GM21526 (cell line): Measurements from ENCODE around the gene CELF2.

Source experiments
- ATAC-seq: cut with Tn5 transposase; IDR thresholded peaks from one replicate; pipeline ENCODE4 v1.9.1; 2021; ENCODE audit warnings: moderate library complexity; ENCODE audit not compliant: unreplicated experiment, low FRiP score

The CELF2 gene

GRCh38 chr10:11189582-11190376 is 172.1 kb downstream of the CELF2 start:
- no peak for ATAC-seq

DNA sequence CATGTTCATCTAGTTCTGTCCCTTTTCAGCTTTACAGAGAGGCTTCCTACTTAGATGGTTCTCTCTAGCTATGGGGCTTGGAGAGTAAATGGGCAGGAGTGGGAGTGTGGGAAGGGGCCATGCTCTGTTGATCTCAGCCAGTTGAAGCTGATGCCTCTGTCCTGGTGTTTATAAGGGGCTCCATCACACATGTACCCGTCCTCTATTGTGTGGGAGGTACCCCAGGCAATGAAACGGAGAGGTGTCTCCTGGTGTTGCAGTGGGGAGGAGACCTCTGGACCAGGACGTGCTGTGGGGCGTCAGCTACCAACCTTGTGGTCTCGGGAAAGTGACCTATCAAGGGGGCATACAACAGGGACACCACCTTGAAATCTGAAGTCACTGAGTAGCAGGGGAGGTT is 173.5 kb downstream of the CELF2 start:
- ATAC-seq, result no peak

GRCh38 chr10:11191678-11192077 is 174.0 kb downstream of the CELF2 start:
- no peak for ATAC-seq

DNA sequence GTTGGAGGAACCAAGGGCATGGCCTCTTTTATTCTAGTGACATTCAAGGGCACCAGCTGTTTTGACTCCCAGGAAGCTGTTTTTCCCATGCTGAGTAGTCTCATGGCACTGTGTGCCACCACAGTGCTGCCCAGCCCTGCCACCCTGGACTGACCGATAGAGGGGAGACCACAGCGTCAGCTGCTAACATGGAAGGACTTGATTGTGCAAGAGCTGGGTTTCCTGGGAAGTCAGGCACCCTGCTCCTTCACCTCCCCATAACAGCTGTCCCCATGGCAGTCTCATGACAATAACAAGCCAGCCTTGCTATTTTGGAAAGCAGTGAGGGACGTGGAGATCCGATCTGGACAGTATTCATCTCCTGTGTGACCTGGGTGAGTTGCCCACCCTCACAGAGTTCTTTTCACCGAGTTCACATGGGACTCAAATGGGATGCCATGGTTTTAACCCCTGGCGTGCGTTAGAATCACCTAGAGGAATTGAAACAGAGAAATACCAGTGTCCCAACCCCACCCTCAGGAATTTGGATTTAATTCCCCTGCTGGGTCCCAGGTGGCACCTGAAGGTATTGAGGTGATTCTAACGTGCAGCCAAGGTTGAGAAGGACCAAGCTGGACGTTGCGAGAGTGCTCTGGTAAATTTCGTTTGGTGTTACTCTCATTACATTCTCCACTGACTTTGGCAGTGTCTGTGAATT is 174.8 kb downstream of the CELF2 start:
- ATAC-seq, result no peak

GRCh38 chr10:11193001-11193551 is 175.4 kb downstream of the CELF2 start:
- no peak for ATAC-seq

DNA sequence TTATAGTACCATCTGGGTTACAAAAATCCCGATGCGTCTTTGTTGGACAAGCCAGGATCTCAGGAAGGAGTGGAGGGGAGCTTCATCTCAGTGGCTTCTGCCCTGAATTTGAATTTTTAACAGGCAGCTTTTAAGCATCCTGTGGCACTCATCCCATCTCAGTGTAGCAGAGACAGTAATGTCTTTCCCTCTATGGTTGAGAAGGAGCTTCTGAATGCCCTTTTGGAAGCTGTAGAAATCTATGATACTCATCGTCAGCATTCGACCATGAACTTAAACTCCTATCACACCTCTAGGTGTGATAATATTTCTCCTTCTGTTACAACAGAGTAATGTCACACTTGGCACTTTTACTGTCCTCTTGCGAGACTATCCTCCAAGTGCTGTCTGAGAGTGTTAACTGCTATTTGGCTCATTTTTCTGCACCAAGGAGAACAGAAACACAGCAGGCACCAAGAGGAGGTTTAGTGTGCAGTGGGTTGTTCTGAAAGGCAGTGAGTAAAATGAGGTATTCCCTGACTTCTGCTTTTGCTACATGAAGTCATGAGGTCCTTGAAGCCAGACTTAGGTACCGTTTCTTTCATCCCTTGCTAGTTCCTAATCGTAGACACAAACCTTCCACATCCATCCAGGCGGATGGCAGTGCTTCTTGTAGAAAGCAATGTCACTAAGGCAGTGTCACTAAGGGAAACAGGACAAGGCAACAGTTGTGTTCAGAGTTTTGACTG is 177.4 kb downstream of the CELF2 start:
- peak; percentile 34 for ATAC-seq

- no peak for ATAC-seq
Observed at GRCh38 chr10:11195623-11196022, 178.0 kb downstream of the CELF2 start.

- ATAC-seq, result peak; percentile 52
Observed at GRCh38 chr10:11197266-11197712, 179.6 kb downstream of the CELF2 start.

DNA sequence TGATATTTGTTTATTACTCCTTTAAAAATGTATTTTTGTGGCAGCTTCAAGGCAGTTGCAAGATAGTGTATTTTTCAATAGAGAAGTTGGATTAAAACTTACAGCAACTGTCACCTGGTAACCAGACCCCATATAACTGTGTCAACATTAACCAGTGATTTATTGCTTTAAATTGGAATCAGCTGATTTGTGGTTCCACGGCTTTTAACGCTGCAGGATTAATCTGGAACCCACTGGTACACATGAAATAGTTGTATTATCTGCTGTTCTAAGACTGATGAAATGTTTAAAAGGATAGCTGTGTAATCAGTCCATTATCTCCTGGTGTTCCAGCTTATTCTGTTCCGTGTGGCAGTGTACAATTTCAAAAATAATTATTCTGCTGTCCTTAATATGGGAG is 180.2 kb downstream of the CELF2 start:
- ATAC-seq, result no peak

DNA sequence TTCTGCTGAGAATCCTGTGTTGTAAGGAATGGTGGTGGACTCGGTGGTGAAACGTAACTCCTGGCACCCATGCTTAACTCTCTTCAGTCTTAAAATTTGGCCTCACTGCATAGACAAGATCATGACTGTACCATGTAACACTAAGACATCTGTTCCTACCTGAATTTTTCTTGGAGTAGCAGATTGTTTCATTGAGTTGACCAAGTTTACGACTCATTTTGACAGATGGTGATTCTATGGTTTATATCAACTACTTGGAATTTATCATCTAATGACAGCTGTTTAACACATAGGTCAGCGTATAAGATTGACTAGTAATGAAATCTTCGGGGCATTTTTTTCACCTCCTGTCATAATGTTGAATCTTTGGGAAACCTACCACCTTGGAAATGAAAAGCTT is 184.2 kb downstream of the CELF2 start:
- ATAC-seq, result no peak

GRCh38 chr10:11204351-11204942 is 186.8 kb downstream of the CELF2 start:
- no peak for ATAC-seq

DNA sequence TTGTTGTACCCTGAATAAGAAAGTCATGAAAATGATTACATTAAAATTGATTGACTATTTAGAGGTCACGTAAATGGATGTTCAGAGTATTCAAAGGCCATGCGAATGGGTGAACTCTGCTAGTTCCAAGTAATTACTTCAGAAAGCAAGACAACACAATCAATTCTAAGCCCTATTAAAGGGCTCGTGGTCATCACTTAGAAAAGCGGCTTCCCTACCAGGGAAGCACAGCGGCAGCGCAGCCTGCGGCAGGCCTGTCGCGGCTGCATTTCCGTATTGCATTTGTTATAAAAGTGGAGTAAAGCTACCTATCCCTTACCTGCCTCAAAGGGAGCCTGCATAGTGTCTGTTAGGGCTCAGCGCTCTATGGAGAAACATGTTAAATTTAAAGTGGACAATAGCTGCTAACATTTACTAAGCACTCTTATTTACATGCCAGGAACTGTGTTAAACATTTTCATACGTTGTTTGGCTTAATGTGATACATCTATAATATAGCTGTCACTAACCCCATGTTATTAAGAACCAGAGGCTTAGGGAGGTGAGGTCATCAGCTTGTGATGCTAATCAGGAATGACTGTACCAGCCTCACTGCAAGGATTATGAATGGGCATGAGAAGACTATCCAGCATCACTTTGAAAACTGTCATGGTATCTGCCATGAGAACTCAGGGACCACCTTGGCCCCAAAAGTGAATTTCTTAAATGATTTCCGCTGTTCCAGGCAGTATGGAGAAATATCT is 187.5 kb downstream of the CELF2 start:
- ATAC-seq, result no peak

DNA sequence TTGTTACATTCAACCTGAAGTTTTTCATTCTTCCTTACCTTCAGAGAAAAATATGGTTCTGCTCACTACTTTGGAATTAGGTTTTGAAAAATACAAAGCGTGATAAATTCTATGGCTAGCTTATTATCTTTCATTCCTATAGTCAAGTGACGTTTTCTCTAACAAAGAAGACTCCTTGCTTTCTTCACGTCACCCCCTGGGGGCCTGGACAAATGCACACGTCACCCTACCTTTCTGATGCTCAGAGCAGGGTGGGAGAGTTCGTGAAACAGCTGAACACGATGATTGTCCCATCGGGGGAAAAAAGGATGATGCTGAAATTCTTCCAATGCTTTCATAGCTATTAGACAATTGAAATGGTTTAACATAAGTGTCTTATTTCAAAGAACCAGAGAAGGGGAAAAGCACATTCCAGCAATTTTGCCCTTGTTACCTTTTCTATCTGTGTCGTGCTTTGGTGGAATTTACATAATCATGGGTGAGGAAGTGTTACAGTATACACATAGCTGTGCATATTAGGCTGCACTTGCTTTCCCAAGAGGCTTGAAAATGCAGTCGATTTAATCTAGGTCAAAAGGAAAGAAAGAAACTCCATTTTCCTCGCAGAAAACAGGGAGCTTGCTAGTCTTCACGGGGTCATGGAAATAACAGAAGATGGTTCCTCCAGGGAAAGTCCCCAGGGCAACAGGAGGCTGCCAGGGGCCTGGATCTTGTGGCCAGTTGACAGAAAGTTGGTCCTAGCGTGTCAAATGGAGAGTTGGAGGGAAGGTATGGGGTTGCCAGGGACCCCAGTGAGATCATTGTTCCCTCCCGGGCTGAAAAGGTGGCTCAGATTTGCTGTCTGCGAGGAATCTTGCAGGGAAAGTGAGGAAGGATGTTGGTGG is 189.2 kb downstream of the CELF2 start:
- no peak for ATAC-seq

DNA sequence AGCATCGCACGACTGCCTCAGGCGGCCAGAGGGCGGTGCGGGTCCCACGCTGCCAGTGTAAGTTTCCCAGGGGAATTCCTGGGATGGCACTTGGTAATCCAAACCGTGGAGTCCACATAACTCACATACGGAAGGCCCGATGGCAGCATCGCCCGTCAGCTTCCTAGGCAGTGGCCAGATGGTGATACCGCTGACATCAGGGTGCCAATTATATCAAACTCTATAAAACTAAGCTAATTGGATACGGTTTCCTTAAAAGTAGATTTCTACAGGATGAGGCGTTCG is 189.8 kb downstream of the CELF2 start:
- no peak for ATAC-seq

GRCh38 chr10:11208243-11208642 is 190.6 kb downstream of the CELF2 start:
- peak; percentile 55 for ATAC-seq

DNA sequence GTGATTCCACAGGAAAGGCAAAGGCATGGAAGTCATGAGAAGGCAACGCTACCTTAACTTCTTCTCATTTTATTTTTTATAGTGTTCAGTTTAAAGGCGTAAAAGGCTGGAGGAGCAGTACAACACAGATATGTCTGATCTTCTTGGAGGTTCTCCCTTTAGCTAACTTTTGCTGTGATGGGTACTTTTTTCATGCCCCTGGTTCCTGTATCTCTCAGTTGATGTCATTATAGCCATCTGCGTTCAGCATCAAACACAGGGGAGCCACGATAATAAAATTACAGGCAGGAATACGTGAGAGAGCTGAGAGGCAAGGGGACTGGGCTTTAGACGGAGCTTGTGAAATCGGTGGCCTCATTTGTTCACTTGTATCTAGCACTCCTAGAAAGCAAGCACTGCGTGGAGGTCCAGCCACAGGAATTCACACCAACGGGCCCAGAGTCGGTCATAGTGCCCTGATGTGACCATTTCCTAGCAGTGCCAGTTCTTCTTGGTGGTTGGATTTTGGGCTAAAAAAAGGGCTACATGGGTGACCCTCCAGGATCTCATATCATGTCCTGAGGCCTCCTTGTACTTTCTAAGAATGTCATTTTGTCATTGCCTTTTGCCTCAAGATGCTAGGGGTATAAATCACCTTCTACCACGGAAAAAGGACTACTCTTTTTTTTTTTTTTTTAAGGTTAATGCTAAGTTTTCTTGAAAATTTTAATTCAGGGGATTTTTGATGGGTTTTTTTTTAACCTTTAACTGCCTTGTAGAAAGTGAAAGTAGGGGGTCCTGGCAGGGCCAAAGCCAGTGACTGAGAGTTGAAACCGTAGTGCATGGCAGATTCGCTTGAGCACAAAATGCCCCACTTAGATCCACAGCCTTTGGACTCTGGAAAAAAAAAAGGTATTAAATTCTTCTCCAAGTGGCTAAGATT is 191.5 kb downstream of the CELF2 start:
- ATAC-seq, result peak; percentile 42

GRCh38 chr10:11209830-11210181 is 192.1 kb downstream of the CELF2 start:
- ATAC-seq, result peak; percentile 5

- ATAC-seq, result no peak
Observed at GRCh38 chr10:11210211-11210922, 192.7 kb downstream of the CELF2 start.
